ENCODE data around the gene IMPACT.

IMPACT gene

GRCh38 chr18:24421831-24422230 is 4.6 kb upstream of the IMPACT start:
- no peak for DNase-seq (ENCODE audit: low read depth)

GRCh38 chr18:24426073-24426397 is 435 bp upstream of the IMPACT start:
- no peak for DNase-seq (ENCODE audit: low read depth)

DNA sequence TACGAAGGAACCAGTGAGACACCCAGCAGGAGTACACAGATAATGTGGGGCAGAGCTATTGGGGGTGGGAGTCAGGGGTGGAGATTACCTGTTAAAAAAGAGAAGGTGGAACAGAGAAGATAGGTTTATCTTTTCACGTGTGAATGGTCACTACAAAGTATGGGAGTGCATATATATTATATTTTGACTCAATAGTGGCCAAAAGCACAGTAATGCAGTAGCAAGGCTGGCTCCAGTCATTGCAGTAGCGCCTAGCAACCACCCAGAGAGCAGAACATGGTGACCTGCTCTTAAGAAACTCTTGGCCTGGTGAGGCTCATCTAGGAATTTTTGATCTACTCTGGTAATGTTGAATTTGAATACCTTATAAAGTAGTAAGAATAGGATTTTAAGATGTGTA is 1.0 kb downstream of the IMPACT start:
- no peak for DNase-seq (ENCODE audit: low read depth)

- no peak for DNase-seq (ENCODE audit: low read depth)
These were observed 2.2 kb downstream of the IMPACT start for GRCh38 chr18:24428709-24429108.

- DNase-seq (ENCODE audit: low read depth): no peak
These were observed 2.7 kb downstream of the IMPACT start for GRCh38 chr18:24429188-24429587.

- no peak for DNase-seq (ENCODE audit: low read depth)
These were observed 6.1 kb downstream of the IMPACT start for GRCh38 chr18:24432618-24433017.

DNA sequence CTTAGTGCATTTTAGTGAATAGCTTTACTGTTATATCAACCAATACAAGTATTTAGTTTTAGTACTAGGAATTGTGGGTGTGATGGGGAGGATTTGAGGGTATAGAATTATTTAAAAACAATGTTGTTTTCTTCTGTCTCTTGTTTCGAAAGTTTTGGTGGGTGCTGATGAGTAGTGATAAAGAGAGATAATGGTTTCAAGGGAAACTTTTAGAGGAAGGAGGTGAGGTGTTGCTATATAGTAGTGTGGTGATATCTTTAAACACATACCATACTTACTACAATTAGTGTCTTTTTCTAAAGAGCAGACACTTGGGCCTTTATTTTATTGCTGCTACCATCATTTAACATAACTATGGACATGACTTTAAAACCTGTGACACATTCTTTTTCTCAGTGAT is 10.5 kb downstream of the IMPACT start:
- DNase-seq (ENCODE audit: low read depth): no peak

- no peak for DNase-seq (ENCODE audit: low read depth)
These were observed 17.4 kb downstream of the IMPACT start for GRCh38 chr18:24443870-24444269.

GRCh38 chr18:24446453-24446852 is 20.0 kb downstream of the IMPACT start:
- no peak for DNase-seq (ENCODE audit: low read depth)

DNA sequence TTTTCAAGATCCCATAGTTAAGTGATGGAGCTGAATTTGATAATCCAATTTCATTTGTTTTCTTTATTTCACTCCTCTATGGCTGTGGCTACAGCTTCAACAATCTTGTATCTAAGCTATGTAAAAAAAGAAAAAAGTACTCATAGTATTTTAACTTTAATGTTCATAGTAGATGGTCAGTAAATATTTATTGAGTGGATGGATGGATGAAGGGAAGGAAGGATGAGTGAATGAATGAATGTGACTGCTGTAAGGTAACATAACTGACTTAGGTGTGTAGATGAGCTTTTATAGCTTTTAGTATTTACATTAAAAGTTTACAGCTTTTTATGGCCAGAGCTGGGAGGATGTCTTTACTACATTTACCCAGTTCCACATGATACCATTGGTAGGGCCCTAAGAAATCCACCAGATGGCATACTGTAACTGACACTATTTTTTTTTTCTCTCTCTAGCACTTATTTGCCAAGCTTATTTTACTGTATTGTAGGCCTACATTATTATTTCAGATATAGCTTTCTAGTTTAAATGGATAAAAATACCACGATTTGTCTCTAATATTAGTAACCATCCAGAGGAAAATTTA is 20.6 kb downstream of the IMPACT start:
- DNase-seq (ENCODE audit: low read depth): no peak

- no peak for DNase-seq (ENCODE audit: low read depth)
These were observed 21.5 kb downstream of the IMPACT start for GRCh38 chr18:24447961-24448360.

DNA sequence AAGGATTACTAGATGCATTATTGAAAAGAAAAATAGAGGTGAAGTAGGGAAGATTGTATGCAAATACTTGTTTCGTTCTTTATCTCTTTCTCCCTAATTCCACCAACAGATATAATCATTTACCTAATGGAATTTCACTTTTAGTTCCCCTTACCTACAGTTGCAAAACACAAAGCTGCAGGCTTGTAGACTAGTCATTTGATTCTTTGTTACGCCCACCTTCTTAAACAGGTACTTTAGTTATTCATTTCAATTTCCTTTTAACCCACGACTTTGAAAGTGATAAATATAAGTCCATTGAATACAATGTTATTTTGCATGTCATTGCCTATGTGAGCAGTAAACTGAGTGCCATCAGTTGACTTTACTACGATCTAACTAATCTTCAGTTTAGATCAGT is 30.1 kb downstream of the IMPACT start:
- no peak for DNase-seq (ENCODE audit: low read depth)

- DNase-seq (ENCODE audit: low read depth): no peak
These were observed 33.3 kb downstream of the IMPACT start for GRCh38 chr18:24459772-24460171.

DNA sequence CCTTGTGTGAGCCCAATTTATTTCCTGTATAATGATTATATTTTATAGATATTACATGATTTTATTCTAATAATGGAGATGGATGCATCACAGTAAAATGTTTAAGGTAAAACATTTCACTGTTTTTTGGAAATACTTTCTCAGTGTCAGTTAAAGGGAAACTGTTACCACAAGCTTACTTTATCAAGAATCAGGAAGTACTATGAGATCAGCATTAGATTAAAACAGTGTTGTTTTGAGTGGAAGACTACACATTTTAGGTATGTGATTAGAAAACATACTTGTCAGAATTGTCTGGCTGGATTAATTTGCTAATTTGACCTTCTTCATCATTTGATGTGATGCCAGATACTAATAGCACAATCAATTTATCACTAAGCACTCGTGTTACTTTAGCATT is 33.9 kb downstream of the IMPACT start, which contains the start of gene HRH4:
Gene HRH4 (plus strand): TSS at position 250 of the 400 bp plus-strand sequence. CDS start 92 bp downstream, at position 342.
- no peak for DNase-seq (ENCODE audit: low read depth)

DNA sequence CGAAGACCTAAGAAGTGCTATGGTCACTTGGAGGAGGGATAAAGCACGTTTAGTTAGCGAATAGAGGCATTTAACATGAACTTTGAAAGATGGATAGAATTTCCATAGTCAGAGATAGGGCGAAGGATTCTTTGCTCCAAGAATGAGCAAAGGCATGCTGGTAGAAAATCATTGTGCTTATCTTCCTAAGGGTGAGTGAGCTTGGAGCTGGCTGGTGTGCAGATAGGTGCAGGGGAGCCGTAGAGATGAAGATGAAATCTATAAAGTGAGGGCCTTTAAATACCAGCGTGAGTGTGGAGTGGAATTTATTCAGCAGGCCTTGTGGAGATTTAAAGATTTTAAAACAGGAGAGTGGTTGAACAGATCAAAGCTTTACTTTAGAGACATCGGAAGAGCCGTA is 35.5 kb downstream of the IMPACT start:
- DNase-seq (ENCODE audit: low read depth): no peak

- no peak for DNase-seq (ENCODE audit: low read depth)
These were observed 36.6 kb downstream of the IMPACT start for GRCh38 chr18:24462838-24463775.

GRCh38 chr18:24465486-24465885 is 39.0 kb downstream of the IMPACT start:
- DNase-seq (ENCODE audit: low read depth): no peak

GRCh38 chr18:24466771-24467170 is 40.3 kb downstream of the IMPACT start:
- DNase-seq (ENCODE audit: low read depth): no peak

DNA sequence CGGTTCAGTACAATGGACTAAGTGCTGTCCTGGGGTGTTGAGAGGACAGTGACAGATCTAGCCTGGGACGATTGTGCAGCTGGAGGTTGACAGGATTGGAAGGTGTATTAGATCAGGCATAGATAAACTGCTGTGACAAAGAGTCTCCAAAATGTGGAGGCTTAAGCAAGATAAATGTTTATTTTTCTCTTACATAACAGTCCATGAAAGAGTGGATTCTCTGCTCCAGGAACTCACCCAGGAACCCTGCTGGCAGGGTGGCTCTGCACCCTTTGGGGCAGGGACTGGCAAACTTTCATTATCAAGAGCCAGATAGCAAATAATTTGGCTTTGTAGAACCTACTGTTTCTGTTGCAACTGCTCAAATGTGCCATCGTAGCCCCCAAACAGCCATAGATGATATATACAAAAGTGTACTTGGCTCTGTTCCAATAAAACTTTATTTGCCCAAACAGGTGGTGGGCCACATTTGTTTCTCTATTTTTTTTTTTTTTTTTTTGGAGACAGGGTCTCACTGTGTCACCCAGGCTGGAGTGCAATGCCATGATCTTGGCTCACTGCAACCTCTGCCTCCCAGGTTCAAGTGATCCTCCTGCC is 43.6 kb downstream of the IMPACT start:
- no peak for DNase-seq (ENCODE audit: low read depth)

DNA sequence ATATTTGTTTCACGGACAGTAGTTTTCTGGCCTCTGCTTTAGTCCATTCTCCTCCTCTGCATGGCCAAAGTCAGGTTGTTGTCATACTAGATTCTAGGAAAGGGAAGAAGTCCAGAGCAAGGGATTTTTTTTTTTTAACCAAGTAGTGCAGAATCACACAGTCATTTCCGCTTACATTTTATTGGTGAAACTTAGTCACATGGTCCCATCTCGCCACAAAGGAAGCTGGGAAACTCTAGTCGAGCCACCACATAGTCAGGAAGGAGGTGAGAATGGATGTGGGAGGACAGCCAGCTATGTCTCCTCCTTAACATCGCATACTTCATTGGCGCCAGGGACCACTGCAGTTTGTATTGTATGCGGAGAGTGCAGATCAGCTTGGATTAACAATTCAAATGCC is 44.3 kb downstream of the IMPACT start:
- DNase-seq (ENCODE audit: low read depth): no peak

DNA sequence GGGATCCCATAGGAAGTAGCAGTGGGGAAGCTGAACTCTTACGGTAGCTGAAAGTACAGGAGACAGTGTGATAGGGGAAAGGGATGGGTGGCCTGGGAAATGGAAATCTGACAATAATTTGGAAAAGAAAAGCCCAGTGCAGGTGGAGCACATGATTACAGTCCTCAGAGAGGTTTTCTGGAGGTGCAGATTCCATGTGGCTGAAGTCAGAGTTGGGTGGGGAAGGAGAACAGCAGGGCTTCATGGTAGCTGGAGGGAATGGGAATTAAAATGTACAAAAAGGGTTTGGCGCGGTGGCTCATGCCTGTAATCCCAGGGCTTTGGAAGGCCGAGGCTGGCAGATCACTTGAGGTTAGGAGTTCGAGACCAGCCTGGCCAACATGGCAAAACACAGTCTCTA is 46.1 kb downstream of the IMPACT start:
- no peak for DNase-seq (ENCODE audit: low read depth)

DNA sequence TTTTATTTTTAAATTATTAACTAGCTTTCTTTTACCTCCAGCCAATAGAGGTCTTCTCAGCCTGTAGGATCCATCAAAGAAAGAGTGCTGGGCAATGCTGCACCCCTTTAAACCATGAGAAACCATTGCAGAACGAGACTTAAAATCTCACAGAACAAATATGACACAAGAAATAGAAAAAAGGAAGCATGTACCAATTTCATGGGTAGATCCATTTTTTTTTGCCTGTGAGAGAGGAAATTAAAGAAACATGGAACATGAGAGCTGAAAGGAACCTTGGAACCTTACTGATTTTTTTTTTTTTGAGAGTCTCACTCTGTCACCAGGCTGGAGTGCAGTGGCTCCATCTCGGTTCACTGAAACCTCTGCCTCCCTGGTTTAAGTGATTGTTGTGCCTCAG is 47.9 kb downstream of the IMPACT start:
- DNase-seq (ENCODE audit: low read depth): no peak

- DNase-seq (ENCODE audit: low read depth): no peak
These were observed 49.6 kb downstream of the IMPACT start for GRCh38 chr18:24475926-24476589.

Measured in stimulated activated CD8-positive, alpha-beta memory T cell treated with anti-CD3 and anti-CD28 coated beads, Interleukin-15, amount 100 ng/mL, for 24 hours (primary cell).